CD4-positive, alpha-beta memory T cell (primary cell): ENCODE measurements around the gene FHIT. TPM values are rescaled to one million over a fixed set of nuclear protein-coding genes. Genes with fewer than 3 reads are reported as not detected.

Experiments
- CTCF ChIA-PET: fragments of 350-600 bp; sonication (Branson Sonifier 250); formaldehyde crosslinking; loops from one replicate; lab custom pipeline; 2021; ENCODE audit warnings: inconsistent platforms; ENCODE audit not compliant: partially characterized antibody; lab: Charles Lee
- POLR2A ChIA-PET: fragments of 350-600 bp; sonication (Branson Sonifier 250); formaldehyde crosslinking; loops from one replicate; lab custom pipeline; 2021; ENCODE audit not compliant: partially characterized antibody; lab: Charles Lee
- DNase-seq, 5 donors: peaks; one replicate each; pipeline versions ENCODE4 v3.0.0 to v3.0.0-alpha.2; 2020 to 2022; ENCODE audit warnings: mixed read lengths in 1 of 5
- H3K27ac ChIP-seq: one replicate; pipeline ENCODE4 v1.7.0; 2013; ENCODE audit warnings: low read depth, low read length
- H3K27me3 ChIP-seq: 2 replicates; pipeline ENCODE4 v1.7.0; 2013; ENCODE audit warnings: mild to moderate bottlenecking, low read length, moderate library complexity; ENCODE audit not compliant: insufficient read depth
- H3K36me3 ChIP-seq: 2 replicates; pipeline ENCODE4 v1.7.0; 2013; ENCODE audit warnings: mild to moderate bottlenecking, low read length, moderate library complexity; ENCODE audit not compliant: insufficient read depth
- H3K4me1 ChIP-seq: 2 replicates; pipeline ENCODE4 v1.7.0; 2013; ENCODE audit warnings: mild to moderate bottlenecking, low read length, moderate library complexity; ENCODE audit not compliant: insufficient read depth
- H3K4me3 ChIP-seq, 2 donors: one replicate each; pipeline ENCODE4 v1.7.0; 2013; ENCODE audit warnings: low read length in 2 of 2, mild to moderate bottlenecking in 1 of 2
- H3K9me3 ChIP-seq, 2 donors: one replicate each; pipeline ENCODE4 v1.7.0; 2013; ENCODE audit warnings: low read length in 2 of 2, control low read depth in 1 of 2; ENCODE audit not compliant: control insufficient read depth in 1 of 2
- H3K27ac Mint-ChIP-seq, 7 donors: one replicate each; pipeline ENCODE4 v1.8.0; 2020 to 2021; ENCODE audit warnings: mixed read lengths in 7 of 7, mild to moderate bottlenecking in 6 of 7, inconsistent platforms in 3 of 7, moderate library complexity in 3 of 7
- H3K27me3 Mint-ChIP-seq, 2 donors: one replicate each; pipeline ENCODE4 v1.8.0; 2020 to 2021; ENCODE audit warnings: mixed read lengths in 2 of 2
- H3K36me3 Mint-ChIP-seq, 2 donors: one replicate each; pipeline ENCODE4 v1.8.0; 2020 to 2021; ENCODE audit warnings: mixed read lengths in 2 of 2, inconsistent platforms in 1 of 2, mild to moderate bottlenecking in 1 of 2
- H3K4me1 Mint-ChIP-seq, 4 donors: one replicate each; pipeline ENCODE4 v1.8.0; 2020 to 2021; ENCODE audit warnings: mixed read lengths in 4 of 4, mild to moderate bottlenecking in 1 of 4
- H3K4me3 Mint-ChIP-seq, 8 donors: one replicate each; pipeline ENCODE4 v1.8.0; 2020 to 2021; ENCODE audit warnings: mixed read lengths in 8 of 8, mild to moderate bottlenecking in 7 of 8, moderate library complexity in 6 of 8, inconsistent platforms in 3 of 8
- H3K9me3 Mint-ChIP-seq, 8 donors: one replicate each; pipeline ENCODE4 v1.8.0; 2020 to 2021; ENCODE audit warnings: mixed read lengths in 8 of 8, mild to moderate bottlenecking in 5 of 8, inconsistent platforms in 3 of 8, moderate library complexity in 1 of 8
- intact Hi-C: fragments of 100-400 bp; cut with micrococcal nuclease; formaldehyde crosslinking; loops from one replicate; pipeline ENCODE4 v1.15.1; 2023
- polyA plus RNA-seq, 2 donors: library from polyadenylated mRNA; unstranded; fragments of 300-500 nt; fragmentation: Illumina TruSeq; gene quantifications; one replicate each; pipeline ENCODE4 v1.2.3, GENCODE V29; 2021
- total RNA-seq, 2 experiments: library from RNA; stranded (reverse); gene quantifications; one replicate each; pipeline ENCODE4 v1.2.3, GENCODE V29; 2021

The FHIT gene
- total and polyA plus RNA-seq, 4 experiments from 2014 or later, result 8.5 to 58.7 (median 33.2) TPM

DNA sequence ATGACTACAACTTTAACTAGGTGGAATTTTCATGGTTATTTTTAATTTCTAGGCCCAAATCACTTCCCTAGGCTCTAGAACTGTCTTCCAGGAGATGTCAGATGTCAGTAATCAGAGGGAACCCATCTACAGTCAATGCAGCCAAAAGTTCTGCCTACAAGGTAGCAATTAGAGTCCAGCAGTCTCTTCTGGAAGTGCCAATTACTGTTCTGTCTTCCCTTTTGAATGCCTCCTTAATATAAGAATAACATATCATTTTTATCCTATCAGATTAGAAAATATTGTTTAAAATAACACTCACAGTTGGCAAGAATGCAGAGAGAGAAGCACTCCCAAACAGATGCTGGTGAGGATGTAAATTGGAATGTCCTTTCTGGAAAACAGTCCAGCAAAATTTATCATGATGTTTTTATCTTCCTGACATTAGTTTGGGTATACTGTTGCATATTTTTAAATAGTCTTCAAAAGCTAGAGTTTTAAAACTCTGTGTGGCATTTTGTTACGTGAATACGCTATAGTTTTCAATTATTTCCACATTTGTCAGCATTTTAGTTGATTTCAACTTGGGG, 543.7 kb downstream of the FHIT start:
- CTCF ChIA-PET, result no interaction called here

GRCh38 chr3:60703956-60704736, 547.1 kb downstream of the FHIT start:
- no peaks in the 10 kb centered on the region for H3K36me3 Mint-ChIP-seq
- Histone ChIP-seq H3K27me3 (no peaks in the 10 kb centered on the region), H3K4me1 (no peaks in the 10 kb centered on the region), H3K4me3 (no peak overlapping the region), H3K36me3 (no peaks in the 10 kb centered on the region), H3K9me3 (no peaks in the 10 kb centered on the region), H3K27ac (no peak overlapping the region)
- no peaks in the 10 kb centered on the region for H3K27me3 Mint-ChIP-seq
- POLR2A ChIA-PET, result no interaction called here
- intact Hi-C loops, result no loop called here
- H3K4me1 Mint-ChIP-seq, result no peaks in the 10 kb centered on the region
- DNase-seq, result no peak
- H3K9me3 Mint-ChIP-seq, result peaks cover 0 to 2% (median 0%) of the 10 kb centered on the region in 8 donors
- CTCF ChIA-PET, result no interaction called here
- H3K27ac Mint-ChIP-seq, result no peak overlapping the region
- no peak overlapping the region for H3K4me3 Mint-ChIP-seq

More for the DNA sequence above, 543.7 kb downstream of the FHIT start:
- no peak for DNase-seq
- Mint-ChIP-seq H3K9me3 (peaks cover 0 to 26% (median 10%) of the 10 kb centered on the region in 8 donors), H3K27ac (no peak overlapping the region), H3K4me3 (no peak overlapping the region), H3K4me1 (no peaks in the 10 kb centered on the region), H3K36me3 (peaks cover 0 to 2% of the 10 kb centered on the region in 2 donors), H3K27me3 (no peaks in the 10 kb centered on the region)
- H3K9me3 ChIP-seq, result no peaks in the 10 kb centered on the region
- intact Hi-C loops, result no loop called here
- H3K27me3 ChIP-seq, result no peaks in the 10 kb centered on the region
- H3K4me1 ChIP-seq, result no peaks in the 10 kb centered on the region
- POLR2A ChIA-PET, result no interaction called here
- H3K27ac ChIP-seq, result no peak overlapping the region
- H3K4me3 ChIP-seq, result no peak overlapping the region
- H3K36me3 ChIP-seq, result no peaks in the 10 kb centered on the region

DNA sequence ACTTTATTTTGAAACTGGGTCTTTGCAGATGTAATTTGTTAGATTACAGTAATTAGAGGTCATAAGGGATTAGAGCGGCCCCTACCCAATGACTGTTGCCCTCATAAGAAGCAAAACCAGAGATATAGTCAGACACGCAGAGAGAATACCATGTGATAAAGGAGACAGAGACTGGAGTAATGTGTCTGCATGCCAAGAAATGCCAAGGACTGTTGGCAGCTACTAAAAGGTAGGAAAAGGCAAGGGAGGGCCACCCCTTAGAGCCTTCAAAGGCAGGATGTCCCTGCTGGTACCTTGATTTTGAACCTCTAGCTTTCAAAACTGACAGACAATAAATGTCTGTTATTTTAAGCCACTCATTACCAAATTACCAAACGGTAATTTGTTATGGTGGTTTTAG, 548.2 kb downstream of the FHIT start:
- Mint-ChIP-seq H3K4me3 (no peak overlapping the region), H3K9me3 (peaks cover 0 to 2% (median 0%) of the 10 kb centered on the region in 8 donors), H3K27me3 (no peaks in the 10 kb centered on the region), H3K36me3 (no peaks in the 10 kb centered on the region), H3K27ac (no peak overlapping the region), H3K4me1 (no peaks in the 10 kb centered on the region)
- Histone ChIP-seq H3K4me3 (no peak overlapping the region), H3K4me1 (no peaks in the 10 kb centered on the region), H3K9me3 (no peaks in the 10 kb centered on the region), H3K27ac (no peak overlapping the region), H3K27me3 (no peaks in the 10 kb centered on the region), H3K36me3 (no peaks in the 10 kb centered on the region)
- ChIA-PET POLR2A (no interaction called here), CTCF (no interaction called here)
- no peak for DNase-seq
- intact Hi-C loops, result no loop called here

GRCh38 chr3:60698117-60698516, 553.1 kb downstream of the FHIT start:
- no peaks in the 10 kb centered on the region for H3K9me3 ChIP-seq
- no peak overlapping the region for H3K27ac ChIP-seq
- H3K36me3 ChIP-seq, result no peaks in the 10 kb centered on the region
- H3K27me3 Mint-ChIP-seq, result no peaks in the 10 kb centered on the region
- no peak overlapping the region for H3K4me3 Mint-ChIP-seq
- ChIA-PET CTCF (no interaction called here), POLR2A (no interaction called here)
- no peak overlapping the region for H3K4me3 ChIP-seq
- DNase-seq, result no peak
- no peaks in the 10 kb centered on the region for H3K36me3 Mint-ChIP-seq
- H3K4me1 Mint-ChIP-seq, result no peaks in the 10 kb centered on the region
- no peaks in the 10 kb centered on the region for H3K4me1 ChIP-seq
- H3K9me3 Mint-ChIP-seq, result peaks cover 0 to 7% (median 2%) of the 10 kb centered on the region in 8 donors
- no peaks in the 10 kb centered on the region for H3K27me3 ChIP-seq
- intact Hi-C loops, result no loop called here
- no peak overlapping the region for H3K27ac Mint-ChIP-seq

- Mint-ChIP-seq H3K4me3 (no peak overlapping the region), H3K27me3 (no peaks in the 10 kb centered on the region), H3K4me1 (no peaks in the 10 kb centered on the region), H3K9me3 (peaks cover 0 to 13% (median 4%) of the 10 kb centered on the region in 8 donors), H3K27ac (no peak overlapping the region), H3K36me3 (no peaks in the 10 kb centered on the region)
- ChIA-PET POLR2A (no interaction called here), CTCF (no interaction called here)
- intact Hi-C loops, result no loop called here
- Histone ChIP-seq H3K4me3 (no peak overlapping the region), H3K9me3 (no peaks in the 10 kb centered on the region), H3K27me3 (no peaks in the 10 kb centered on the region), H3K4me1 (no peaks in the 10 kb centered on the region), H3K27ac (no peak overlapping the region), H3K36me3 (no peaks in the 10 kb centered on the region)
- no peak for DNase-seq
Observed at GRCh38 chr3:60697132-60697531, 554.1 kb downstream of the FHIT start.

DNA sequence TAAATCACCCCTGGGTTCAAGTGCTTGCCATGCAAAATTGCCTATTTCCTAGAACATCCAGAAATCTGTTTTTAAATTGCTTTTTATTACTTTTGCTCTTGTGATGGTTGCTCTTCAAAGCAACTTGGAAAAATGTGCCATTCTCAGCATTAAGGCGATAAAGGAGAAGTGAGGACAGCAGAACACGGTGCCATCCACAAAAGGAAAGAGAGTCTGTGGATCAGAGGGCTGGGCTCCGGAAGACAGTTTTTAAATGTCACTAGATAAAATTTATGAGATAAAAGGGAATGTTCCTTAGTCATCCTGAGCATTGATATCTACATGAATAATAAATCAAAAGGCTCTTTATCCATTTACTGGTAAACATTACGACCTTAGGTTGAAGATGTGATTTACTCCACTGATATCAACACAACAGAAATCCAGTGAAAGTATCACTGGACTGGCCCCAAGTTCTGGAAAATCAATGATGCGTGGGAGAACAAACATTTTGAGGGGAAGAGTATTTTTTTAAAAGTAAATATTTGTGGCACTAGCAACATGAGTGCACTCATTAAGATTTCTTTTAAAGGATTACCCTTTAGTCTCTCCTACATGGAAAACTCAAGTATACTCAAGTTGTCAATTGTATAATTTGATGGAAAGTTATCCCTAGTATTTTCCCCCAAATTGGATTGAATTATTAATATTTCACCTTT, 554.7 kb downstream of the FHIT start:
- Histone ChIP-seq H3K4me1 (no peaks in the 10 kb centered on the region), H3K36me3 (no peaks in the 10 kb centered on the region), H3K9me3 (no peaks in the 10 kb centered on the region), H3K27me3 (no peaks in the 10 kb centered on the region), H3K27ac (no peak overlapping the region), H3K4me3 (no peak overlapping the region)
- no peaks in the 10 kb centered on the region for H3K27me3 Mint-ChIP-seq
- peaks cover 0 to 13% (median 4%) of the 10 kb centered on the region in 8 donors for H3K9me3 Mint-ChIP-seq
- H3K4me1 Mint-ChIP-seq, result no peaks in the 10 kb centered on the region
- no peak overlapping the region for H3K4me3 Mint-ChIP-seq
- intact Hi-C loops, result no loop called here
- POLR2A ChIA-PET, result no interaction called here
- no peak for DNase-seq
- H3K27ac Mint-ChIP-seq, result no peak overlapping the region
- CTCF ChIA-PET, result no interaction called here
- no peaks in the 10 kb centered on the region for H3K36me3 Mint-ChIP-seq

DNA sequence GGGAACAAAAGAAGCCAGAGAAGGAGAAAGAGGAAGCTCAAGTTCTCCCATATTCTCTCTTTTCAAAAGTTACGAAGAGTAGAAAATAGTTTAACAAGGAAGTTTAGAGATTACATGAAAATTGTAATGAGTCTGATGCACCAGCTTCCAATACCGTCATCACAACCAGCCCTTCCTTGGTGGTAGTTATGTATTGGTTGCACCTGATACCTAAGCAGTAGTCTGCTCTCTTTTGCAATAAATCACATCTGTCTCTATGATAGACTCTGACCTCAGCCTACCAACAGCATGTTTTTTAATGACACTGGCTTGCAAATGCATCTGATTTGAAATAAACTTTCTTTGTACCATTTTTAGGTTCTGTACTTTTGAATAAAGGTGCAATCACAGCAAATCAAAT, 575.8 kb downstream of the FHIT start:
- H3K36me3 ChIP-seq, result no peaks in the 10 kb centered on the region
- no peak overlapping the region for H3K4me3 Mint-ChIP-seq
- no peaks in the 10 kb centered on the region for H3K9me3 ChIP-seq
- peaks cover 0 to 1% of the 10 kb centered on the region in 2 donors for H3K27me3 Mint-ChIP-seq
- no peak for DNase-seq
- no peaks in the 10 kb centered on the region for H3K27me3 ChIP-seq
- H3K4me3 ChIP-seq, result no peak overlapping the region
- H3K27ac Mint-ChIP-seq, result no peak overlapping the region
- POLR2A ChIA-PET, result no interaction called here
- no peak overlapping the region for H3K27ac ChIP-seq
- no peaks in the 10 kb centered on the region for H3K4me1 Mint-ChIP-seq
- no peaks in the 10 kb centered on the region for H3K36me3 Mint-ChIP-seq
- CTCF ChIA-PET, result no interaction called here
- no peaks in the 10 kb centered on the region for H3K4me1 ChIP-seq
- intact Hi-C loops, result no loop called here
- peaks cover 0 to 17% (median 1%) of the 10 kb centered on the region in 8 donors for H3K9me3 Mint-ChIP-seq
